ENCODE results near the gene CABP2.
"Not testable (repeated sequence)": the region's sequence is repeated elsewhere in the genome, so short reads cannot be mapped to it uniquely, and the experiment has no call there.

CABP2 gene

DNA sequence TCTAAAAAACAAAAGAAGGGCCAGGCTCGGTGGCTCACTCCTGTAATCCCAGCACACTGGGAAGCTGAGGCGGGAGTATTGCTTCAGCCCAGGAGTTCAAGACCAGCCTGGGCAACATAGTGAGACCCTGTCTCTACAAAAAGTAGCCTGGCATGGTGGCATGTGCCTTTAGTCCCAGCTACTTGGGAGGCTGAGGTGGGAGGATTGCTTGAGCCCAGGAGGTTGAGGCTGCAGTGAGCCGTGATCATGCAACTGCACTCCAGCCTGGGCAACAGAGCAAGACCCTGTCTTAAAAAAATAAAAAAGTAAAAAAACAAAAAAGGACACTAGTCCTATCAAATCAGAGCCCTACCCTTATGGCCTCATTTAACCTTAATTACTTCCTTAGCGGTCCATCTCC lies 11.7 kb downstream of the CABP2 start:
- not testable (repeated sequence) for H3K4me3 ChIP-seq (ENCODE audit: low read depth in 1 of 2, low read length in 2 of 2); H3K27me3 ChIP-seq (ENCODE audit: control insufficient read depth in 1 of 2, insufficient read depth in 2 of 2, low read length in 2 of 2)
- H3K4me1 ChIP-seq (ENCODE audit: control insufficient read depth in 1 of 2, insufficient read depth in 2 of 2, low read length in 2 of 2): peaks cover 3 to 16% of the 10 kb centered on the region in 2 donors

DNA sequence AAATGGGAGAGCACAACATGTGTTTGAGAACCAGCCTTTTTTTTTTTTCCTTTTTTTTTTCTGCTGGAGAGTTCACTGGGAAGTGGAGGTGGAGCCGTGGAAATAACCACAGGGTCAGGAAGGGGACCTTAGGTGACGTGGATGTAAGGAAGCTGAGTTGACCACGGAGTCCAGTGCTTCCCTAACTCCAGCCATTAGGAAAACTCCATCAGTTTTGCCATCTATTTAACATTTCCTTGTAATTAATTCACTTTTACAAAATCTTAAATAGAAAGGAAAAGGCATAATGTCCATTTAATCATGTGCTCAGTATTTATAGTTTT lies 13.3 kb downstream of the CABP2 start:
- Histone ChIP-seq H3K9ac (ENCODE audit: low read depth in 1 of 2, low read length in 2 of 2) (no peak overlapping the region), H3K4me3 (ENCODE audit: low read depth in 1 of 2, low read length in 2 of 2) (no peak overlapping the region), H3K27ac (ENCODE audit: low read depth, low read length) (no peak overlapping the region), H3K36me3 (ENCODE audit: control insufficient read depth in 1 of 2, insufficient read depth in 2 of 2, low read length in 2 of 2) (peaks cover 0 to 5% of the 10 kb centered on the region in 2 donors), H3K4me1 (ENCODE audit: control insufficient read depth in 1 of 2, insufficient read depth in 2 of 2, low read length in 2 of 2) (peaks cover 11 to 29% of the 10 kb centered on the region in 2 donors), H3K9me3 (ENCODE audit: control insufficient read depth in 1 of 2, low read length in 2 of 2) (no peaks in the 10 kb centered on the region), H3K27me3 (ENCODE audit: control insufficient read depth in 1 of 2, insufficient read depth in 2 of 2, low read length in 2 of 2) (no peaks in the 10 kb centered on the region)

More for the DNA sequence above, 11.7 kb downstream of the CABP2 start:
- H3K27ac ChIP-seq (ENCODE audit: low read depth, low read length); H3K9ac ChIP-seq (ENCODE audit: low read depth in 1 of 2, low read length in 2 of 2); H3K9me3 ChIP-seq (ENCODE audit: control insufficient read depth in 1 of 2, low read length in 2 of 2); H3K36me3 ChIP-seq (ENCODE audit: control insufficient read depth in 1 of 2, insufficient read depth in 2 of 2, low read length in 2 of 2): not testable (repeated sequence)

DNA sequence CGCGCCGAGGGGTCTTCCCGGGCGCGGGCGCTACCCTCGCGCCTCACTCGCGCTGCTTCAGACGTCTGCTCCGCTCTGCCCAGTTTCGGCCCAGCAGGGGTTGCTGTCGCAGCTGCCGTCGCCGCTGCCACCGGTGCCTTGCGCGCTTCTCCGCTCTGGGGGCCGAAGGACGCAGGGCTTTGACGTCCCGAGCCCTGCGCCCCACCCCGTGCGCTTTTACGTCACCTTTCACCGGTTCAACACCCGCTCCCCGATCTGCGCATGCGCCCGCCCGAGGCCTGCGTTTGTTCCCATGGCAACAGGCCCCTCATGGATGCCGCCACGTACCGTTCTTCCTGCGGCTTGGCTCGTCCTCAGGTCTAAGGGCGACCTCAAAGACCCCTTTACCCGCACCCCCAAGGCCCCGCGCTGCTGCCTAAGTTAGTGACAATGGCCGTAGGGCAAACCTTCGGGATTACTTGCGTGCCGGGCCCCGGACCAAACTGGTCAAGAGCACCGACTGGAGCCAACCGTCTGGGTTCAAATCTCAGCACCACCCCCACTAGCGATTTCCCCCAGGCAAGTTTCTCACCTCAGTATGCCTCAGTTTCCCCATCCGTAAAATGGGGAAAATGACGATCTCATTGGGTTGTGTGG lies 14.6 kb downstream of the CABP2 start:
- Histone ChIP-seq H3K4me1 (ENCODE audit: control insufficient read depth in 1 of 2, insufficient read depth in 2 of 2, low read length in 2 of 2) (peaks cover 15 to 37% of the 10 kb centered on the region in 2 donors), H3K9me3 (ENCODE audit: control insufficient read depth in 1 of 2, low read length in 2 of 2) (no peaks in the 10 kb centered on the region), H3K9ac (ENCODE audit: low read depth in 1 of 2, low read length in 2 of 2) (peak overlapping the region; percentile 70 to 94), H3K36me3 (ENCODE audit: control insufficient read depth in 1 of 2, insufficient read depth in 2 of 2, low read length in 2 of 2) (peaks cover 0 to 5% of the 10 kb centered on the region in 2 donors), H3K27me3 (ENCODE audit: control insufficient read depth in 1 of 2, insufficient read depth in 2 of 2, low read length in 2 of 2) (no peaks in the 10 kb centered on the region), H3K27ac (ENCODE audit: low read depth, low read length) (peak overlapping the region; percentile 98), H3K4me3 (ENCODE audit: low read depth in 1 of 2, low read length in 2 of 2) (peak overlapping the region; percentile 69 to 93)

DNA sequence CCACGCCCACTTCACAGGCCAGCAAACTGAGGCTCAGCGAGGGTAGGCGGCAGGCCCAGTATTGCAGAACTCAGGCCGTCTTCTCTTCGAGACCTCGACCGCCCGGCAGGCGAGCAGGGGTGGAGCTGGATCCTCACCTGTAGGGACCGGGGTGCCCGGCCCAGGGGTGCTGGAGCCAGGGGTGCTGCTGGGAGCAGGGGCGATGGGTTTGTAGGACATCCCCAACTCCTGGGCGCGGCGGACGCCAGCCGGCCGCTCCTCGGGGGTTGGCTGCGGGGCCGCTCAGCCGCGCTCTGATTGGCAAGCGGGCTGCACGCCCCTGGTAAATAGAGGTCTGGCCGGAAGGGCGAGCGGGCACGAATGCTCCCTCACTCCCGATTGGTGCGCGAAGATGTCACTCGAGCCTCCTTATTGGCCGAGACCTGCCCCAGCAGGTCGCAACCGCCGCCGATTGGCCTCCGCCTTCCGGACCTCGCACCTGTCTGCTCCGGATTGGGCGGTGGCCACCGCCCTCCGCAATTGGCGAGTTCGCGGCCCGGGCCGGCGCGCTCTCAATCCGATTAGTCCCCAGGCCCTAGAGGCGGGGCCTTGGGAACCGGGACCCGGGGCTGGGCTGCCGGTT lies 15.3 kb downstream of the CABP2 start, which contains the start of gene CDK2AP2:
Gene CDK2AP2, minus strand, starts transcription at position 299 of the 622 bp plus-strand sequence. Its CDS starts 80 bp downstream, at position 219.
- Histone ChIP-seq H3K9me3 (ENCODE audit: control insufficient read depth in 1 of 2, low read length in 2 of 2) (no peaks in the 10 kb centered on the region), H3K4me1 (ENCODE audit: control insufficient read depth in 1 of 2, insufficient read depth in 2 of 2, low read length in 2 of 2) (peaks cover 17 to 43% of the 10 kb centered on the region in 2 donors), H3K27ac (ENCODE audit: low read depth, low read length) (peak within 1 kb of the TSS; percentile 98), H3K9ac (ENCODE audit: low read depth in 1 of 2, low read length in 2 of 2) (peak within 1 kb of the TSS; percentile 87 to 94), H3K4me3 (ENCODE audit: low read depth in 1 of 2, low read length in 2 of 2) (peak within 1 kb of the TSS; percentile 69 to 93), H3K36me3 (ENCODE audit: control insufficient read depth in 1 of 2, insufficient read depth in 2 of 2, low read length in 2 of 2) (peaks cover 0 to 5% of the 10 kb centered on the region in 2 donors), H3K27me3 (ENCODE audit: control insufficient read depth in 1 of 2, insufficient read depth in 2 of 2, low read length in 2 of 2) (no peaks in the 10 kb centered on the region)

- Histone ChIP-seq H3K9me3 (ENCODE audit: control insufficient read depth in 1 of 2, low read length in 2 of 2) (no peaks in the 10 kb centered on the region), H3K36me3 (ENCODE audit: control insufficient read depth in 1 of 2, insufficient read depth in 2 of 2, low read length in 2 of 2) (peaks cover 0 to 6% of the 10 kb centered on the region in 2 donors), H3K27me3 (ENCODE audit: control insufficient read depth in 1 of 2, insufficient read depth in 2 of 2, low read length in 2 of 2) (no peaks in the 10 kb centered on the region), H3K4me1 (ENCODE audit: control insufficient read depth in 1 of 2, insufficient read depth in 2 of 2, low read length in 2 of 2) (peaks cover 17 to 44% of the 10 kb centered on the region in 2 donors), H3K27ac (ENCODE audit: low read depth, low read length) (peak overlapping the region; percentile 98), H3K4me3 (ENCODE audit: low read depth in 1 of 2, low read length in 2 of 2) (peak overlapping the region; percentile 69 to 93), H3K9ac (ENCODE audit: low read depth in 1 of 2, low read length in 2 of 2) (peak overlapping the region; percentile 87 to 92)
Observed at GRCh38 chr11:67507242-67507863, 15.9 kb downstream of the CABP2 start.

- Histone ChIP-seq H3K4me1 (ENCODE audit: control insufficient read depth in 1 of 2, insufficient read depth in 2 of 2, low read length in 2 of 2) (peaks cover 17 to 44% of the 10 kb centered on the region in 2 donors), H3K27me3 (ENCODE audit: control insufficient read depth in 1 of 2, insufficient read depth in 2 of 2, low read length in 2 of 2) (no peaks in the 10 kb centered on the region), H3K36me3 (ENCODE audit: control insufficient read depth in 1 of 2, insufficient read depth in 2 of 2, low read length in 2 of 2) (peaks cover under 1 to 14% of the 10 kb centered on the region in 2 donors), H3K27ac (ENCODE audit: low read depth, low read length) (peak overlapping the region; percentile 98), H3K9me3 (ENCODE audit: control insufficient read depth in 1 of 2, low read length in 2 of 2) (no peaks in the 10 kb centered on the region), H3K4me3 (ENCODE audit: low read depth in 1 of 2, low read length in 2 of 2) (peak overlapping the region; percentile 69 to 93), H3K9ac (ENCODE audit: low read depth in 1 of 2, low read length in 2 of 2) (peak overlapping the region; percentile 87 to 92)
Observed at GRCh38 chr11:67506426-67507051, 16.7 kb downstream of the CABP2 start.

- Histone ChIP-seq H3K9ac (ENCODE audit: low read depth in 1 of 2, low read length in 2 of 2) (peak overlapping the region; percentile 87 to 92), H3K4me1 (ENCODE audit: control insufficient read depth in 1 of 2, insufficient read depth in 2 of 2, low read length in 2 of 2) (peaks cover 17 to 44% of the 10 kb centered on the region in 2 donors), H3K27ac (ENCODE audit: low read depth, low read length) (peak overlapping the region; percentile 98), H3K4me3 (ENCODE audit: low read depth in 1 of 2, low read length in 2 of 2) (peak overlapping the region; percentile 82 to 93), H3K9me3 (ENCODE audit: control insufficient read depth in 1 of 2, low read length in 2 of 2) (no peaks in the 10 kb centered on the region), H3K27me3 (ENCODE audit: control insufficient read depth in 1 of 2, insufficient read depth in 2 of 2, low read length in 2 of 2) (no peaks in the 10 kb centered on the region), H3K36me3 (ENCODE audit: control insufficient read depth in 1 of 2, insufficient read depth in 2 of 2, low read length in 2 of 2) (peaks cover 5 to 21% of the 10 kb centered on the region in 2 donors)
Observed at GRCh38 chr11:67505605-67506396, 17.4 kb downstream of the CABP2 start.

DNA sequence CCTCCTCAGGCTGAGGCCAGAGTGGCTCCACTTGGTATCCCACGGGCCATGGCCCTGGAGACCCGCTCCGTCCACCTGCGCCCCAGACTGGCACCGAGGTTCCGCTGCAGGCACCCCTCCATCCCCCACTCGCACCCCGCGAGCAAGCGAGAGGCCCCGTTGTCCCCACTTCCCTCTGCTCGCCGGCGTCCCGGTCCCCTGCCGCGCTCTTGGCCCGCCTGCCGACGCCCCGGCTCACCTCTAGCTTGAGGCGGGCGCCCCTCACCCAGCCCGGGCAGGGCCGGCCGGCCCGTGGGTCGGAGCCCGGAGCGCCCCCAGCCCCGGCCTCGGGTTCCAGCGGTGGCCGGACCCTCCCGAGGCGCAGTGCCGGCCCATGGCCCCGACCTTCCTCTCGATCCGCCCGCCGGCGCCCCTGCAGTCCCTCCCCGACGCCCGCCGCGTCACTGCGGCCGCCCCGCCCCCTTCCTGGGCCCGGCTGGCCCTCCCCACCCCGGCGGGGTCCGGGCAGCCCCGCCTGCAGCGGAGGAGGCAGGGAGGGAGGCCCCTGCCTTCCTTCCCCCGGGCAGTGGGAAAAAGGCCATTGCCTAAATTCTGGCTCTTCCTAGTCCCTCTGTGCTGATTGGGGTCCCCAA lies 18.2 kb downstream of the CABP2 start, which contains the start of gene PITPNM1:
Gene PITPNM1, minus strand, starts transcription at position 414 of the 632 bp plus-strand sequence. CDS start 1,183 bp downstream, outside the sequence.
- Histone ChIP-seq H3K4me3 (ENCODE audit: low read depth in 1 of 2, low read length in 2 of 2) (peak within 1 kb of the TSS; percentile 82 to 93), H3K27me3 (ENCODE audit: control insufficient read depth in 1 of 2, insufficient read depth in 2 of 2, low read length in 2 of 2) (no peaks in the 10 kb centered on the region), H3K4me1 (ENCODE audit: control insufficient read depth in 1 of 2, insufficient read depth in 2 of 2, low read length in 2 of 2) (peaks cover 17 to 44% of the 10 kb centered on the region in 2 donors), H3K9ac (ENCODE audit: low read depth in 1 of 2, low read length in 2 of 2) (peak within 1 kb of the TSS; percentile 87 to 92), H3K9me3 (ENCODE audit: control insufficient read depth in 1 of 2, low read length in 2 of 2) (no peaks in the 10 kb centered on the region), H3K36me3 (ENCODE audit: control insufficient read depth in 1 of 2, insufficient read depth in 2 of 2, low read length in 2 of 2) (peaks cover 5 to 25% of the 10 kb centered on the region in 2 donors), H3K27ac (ENCODE audit: low read depth, low read length) (peak within 1 kb of the TSS; percentile 98)

Data from duodenal mucosa (tissue), 2 donors.